Measurements from ENCODE around the gene NES.

The NES gene

GRCh38 chr1:156681196-156681960 is 4.2 kb upstream of the NES start:
- TF ChIP-seq CTCF (IDR thresholded peaks at IDR 0.05; ENCODE audit: control insufficient read depth, insufficient read depth, low read depth, low read length, missing control alignments) = no peak
- no peak for DNase-seq (ENCODE audit: low read depth)
- H3K4me3 ChIP-seq (ENCODE audit: control insufficient read depth, low read depth, low read length) = no peak overlapping the region

- no peak for DNase-seq (ENCODE audit: low read depth)
- no peak for TF ChIP-seq CTCF (IDR thresholded peaks at IDR 0.05; ENCODE audit: control insufficient read depth, insufficient read depth, low read depth, low read length, missing control alignments)
- H3K4me3 ChIP-seq (ENCODE audit: control insufficient read depth, low read depth, low read length) = no peak overlapping the region
Observed at GRCh38 chr1:156680056-156680455, 2.8 kb upstream of the NES start.

GRCh38 chr1:156677616-156678596 is 699 bp upstream of the NES start:
- H3K4me3 ChIP-seq (ENCODE audit: control insufficient read depth, low read depth, low read length) = peak overlapping the region; percentile 53
- peak; percentile 56 for DNase-seq (ENCODE audit: low read depth)
- peak; percentile 94 for TF ChIP-seq CTCF (IDR thresholded peaks at IDR 0.05; ENCODE audit: control insufficient read depth, insufficient read depth, low read depth, low read length, missing control alignments)

- no peak for DNase-seq (ENCODE audit: low read depth)
- no peak for TF ChIP-seq CTCF (IDR thresholded peaks at IDR 0.05; ENCODE audit: control insufficient read depth, insufficient read depth, low read depth, low read length, missing control alignments)
- H3K4me3 ChIP-seq (ENCODE audit: control insufficient read depth, low read depth, low read length) = peak overlapping the region; percentile 55
Observed at GRCh38 chr1:156676114-156676819, 940 bp downstream of the NES start.

- no peak for TF ChIP-seq CTCF (IDR thresholded peaks at IDR 0.05; ENCODE audit: control insufficient read depth, insufficient read depth, low read depth, low read length, missing control alignments)
- no peak for DNase-seq (ENCODE audit: low read depth)
- peak overlapping the region; percentile 55 for H3K4me3 ChIP-seq (ENCODE audit: control insufficient read depth, low read depth, low read length)
Observed at GRCh38 chr1:156675210-156676113, 1.7 kb downstream of the NES start.
